WTC11 (cell line): Measurements from ENCODE around the gene NETO2. TPM values are rescaled to one million over a fixed set of nuclear protein-coding genes. Genes with fewer than 3 reads are reported as not detected.

ENCODE experiments used
- ATAC-seq: fragments of 200-7000 bp; cut with Tn5 transposase; 2 replicates; pipeline ENCODE4 v1.10.0; 2021; ENCODE audit warnings: mild to moderate bottlenecking, moderate library complexity
- CTCF ChIA-PET: fragments of 300-600 bp; sonication (Branson Sonifier 250); formaldehyde crosslinking; loops from one replicate; lab custom pipeline; 2021; ENCODE audit warnings: antibody characterized with exemption; lab: Charles Lee
- POLR2A ChIA-PET: fragments of 350-600 bp; sonication (Branson Sonifier 250); formaldehyde crosslinking; loops from one replicate; lab custom pipeline; 2021; ENCODE audit warnings: antibody characterized with exemption; lab: Charles Lee
- DNase-seq: peaks from one replicate; pipeline ENCODE4 v3.0.0; 2021; ENCODE audit warnings: low spot score
- H3K27ac Mint-ChIP-seq: 2 replicates; pipeline ENCODE4 v1.8.0; 2021; ENCODE audit warnings: mixed read lengths
- H3K27me3 Mint-ChIP-seq: 2 replicates; pipeline ENCODE4 v1.8.0; 2021; ENCODE audit warnings: low read depth, mild to moderate bottlenecking, moderate library complexity, mixed read lengths
- H3K36me3 Mint-ChIP-seq: 2 replicates; pipeline ENCODE4 v1.8.0; 2021; ENCODE audit warnings: mixed read lengths
- H3K4me1 Mint-ChIP-seq: 2 replicates; pipeline ENCODE4 v1.8.0; 2022; ENCODE audit warnings: mixed read lengths
- H3K4me3 Mint-ChIP-seq: 2 replicates; pipeline ENCODE4 v1.8.0; 2021; ENCODE audit warnings: mild to moderate bottlenecking, moderate library complexity, mixed read lengths
- H3K9me3 Mint-ChIP-seq: 2 replicates; pipeline ENCODE4 v1.8.0; 2021; ENCODE audit warnings: mixed read lengths
- AR ChIP-seq: fragments of 250-450 bp; sonication (Bioruptor Pico); IDR thresholded peaks from 2 replicates; pipeline ENCODE4 v1.9.0; 2021; ENCODE audit warnings: mild to moderate bottlenecking
- ATF3 ChIP-seq: sonication (generic); formaldehyde crosslinking; conservative IDR thresholded peaks from 2 replicates; pipeline ENCODE4 v1.8.1; 2022; ENCODE audit warnings: mild to moderate bottlenecking, missing genetic modification reagents
- CDX4 ChIP-seq: fragments of 250-450 bp; sonication (Bioruptor Pico); IDR thresholded peaks from 2 replicates; pipeline ENCODE4 v1.9.0; 2021; ENCODE audit warnings: moderate library complexity, mild to moderate bottlenecking, inconsistent platforms, borderline replicate concordance
- ESRRA ChIP-seq: sonication (generic); formaldehyde crosslinking; IDR thresholded peaks from 2 replicates; pipeline ENCODE4 v1.8.1; 2022; ENCODE audit warnings: mild to moderate bottlenecking, missing genetic modification reagents, borderline replicate concordance
- ETV6 ChIP-seq: sonication (generic); formaldehyde crosslinking; IDR thresholded peaks from 2 replicates; pipeline ENCODE4 v1.8.1; 2022; ENCODE audit warnings: mild to moderate bottlenecking, missing genetic modification reagents
- FOXK1 ChIP-seq: sonication (generic); formaldehyde crosslinking; IDR thresholded peaks from 2 replicates; pipeline ENCODE4 v1.8.0; 2022; ENCODE audit warnings: mild to moderate bottlenecking, moderate library complexity, missing genetic modification reagents
- GRHL2 ChIP-seq: fragments of 250-450 bp; sonication (Bioruptor Pico); IDR thresholded peaks from 2 replicates; pipeline ENCODE4 v1.8.0; 2022; ENCODE audit warnings: mild to moderate bottlenecking, moderate library complexity; ENCODE audit not compliant: insufficient replicate concordance, severe bottlenecking
- GTF2I ChIP-seq: fragments of 250-450 bp; sonication (Bioruptor Pico); conservative IDR thresholded peaks from 2 replicates; pipeline ENCODE4 v1.4.0; 2021; ENCODE audit warnings: mild to moderate bottlenecking
- HMGXB4 ChIP-seq: sonication (generic); formaldehyde crosslinking; IDR thresholded peaks from 2 replicates; pipeline ENCODE4 v1.8.1; 2023; ENCODE audit warnings: mild to moderate bottlenecking, moderate library complexity, missing genetic modification reagents
- IRF2 ChIP-seq: sonication (generic); formaldehyde crosslinking; IDR thresholded peaks from 2 replicates; pipeline ENCODE4 v1.8.0; 2022; ENCODE audit warnings: low read depth, missing genetic modification reagents, borderline replicate concordance
- JAZF1 ChIP-seq: fragments of 250-450 bp; sonication (Bioruptor Pico); IDR thresholded peaks from 2 replicates; pipeline ENCODE4 v1.9.0; 2021; ENCODE audit warnings: moderate library complexity, mild to moderate bottlenecking, inconsistent platforms
- JUN ChIP-seq: sonication (generic); formaldehyde crosslinking; IDR thresholded peaks from 2 replicates; pipeline ENCODE4 v1.8.0; 2023; ENCODE audit warnings: mild to moderate bottlenecking, missing genetic modification reagents
- PREB ChIP-seq: sonication (generic); formaldehyde crosslinking; IDR thresholded peaks from 2 replicates; pipeline ENCODE4 v1.8.1; 2022; ENCODE audit warnings: mild to moderate bottlenecking, missing genetic modification reagents, moderate library complexity, borderline replicate concordance
- SMAD4 ChIP-seq: sonication (generic); formaldehyde crosslinking; IDR thresholded peaks from 2 replicates; pipeline ENCODE4 v1.8.0; 2022; ENCODE audit warnings: mild to moderate bottlenecking, missing genetic modification reagents
- SP1 ChIP-seq: sonication (generic); formaldehyde crosslinking; conservative IDR thresholded peaks from 2 replicates; pipeline ENCODE4 v1.8.1; 2022; ENCODE audit warnings: missing genetic modification reagents
- TP53 ChIP-seq: sonication (generic); formaldehyde crosslinking; IDR thresholded peaks from 2 replicates; pipeline ENCODE4 v1.8.1; 2023; ENCODE audit warnings: mild to moderate bottlenecking, missing genetic modification reagents
- USF2 ChIP-seq: sonication (generic); formaldehyde crosslinking; IDR thresholded peaks from 2 replicates; pipeline ENCODE4 v1.8.1; 2023; ENCODE audit warnings: mild to moderate bottlenecking, missing genetic modification reagents, moderate library complexity
- ZBTB21 ChIP-seq: sonication (generic); formaldehyde crosslinking; IDR thresholded peaks from 2 replicates; pipeline ENCODE4 v1.8.1; 2023; ENCODE audit warnings: mild to moderate bottlenecking, missing genetic modification reagents, borderline replicate concordance
- ZNF423 ChIP-seq: fragments of 250-450 bp; sonication (Bioruptor Pico); IDR thresholded peaks from 2 replicates; pipeline ENCODE4 v2.1.2; 2022; ENCODE audit warnings: mild to moderate bottlenecking, moderate library complexity
- ZNF512 ChIP-seq: sonication (generic); formaldehyde crosslinking; IDR thresholded peaks from 2 replicates; pipeline ENCODE4 v1.8.1; 2022; ENCODE audit warnings: missing genetic modification reagents, borderline replicate concordance
- ZNF671 ChIP-seq: fragments of 250-450 bp; sonication (Bioruptor Pico); IDR thresholded peaks from 2 replicates; pipeline ENCODE4 v1.8.0; 2021; ENCODE audit warnings: mild to moderate bottlenecking
- total RNA-seq: library from RNA; stranded (reverse); gene quantifications from 3 replicates; pipeline ENCODE4 v1.2.3, GENCODE V29; 2021
- TF ChIP-seq, protein P1 (sequence below): fragments of 250-450 bp; sonication (Bioruptor Pico); conservative IDR thresholded peaks from 2 replicates; pipeline ENCODE4 v1.9.0; 2021; ENCODE audit warnings: mild to moderate bottlenecking
- TF ChIP-seq, protein P2 (sequence below): sonication (generic); formaldehyde crosslinking; IDR thresholded peaks from 2 replicates; pipeline ENCODE4 v1.8.1; 2022; ENCODE audit warnings: low read depth, mild to moderate bottlenecking, moderate library complexity, missing genetic modification reagents, borderline replicate concordance

The NETO2 gene
- total RNA-seq, 1 experiment from 2014 or later: 21.8 TPM

- H3K27ac Mint-ChIP-seq: no peak overlapping the region
- no peak overlapping the region for H3K4me3 Mint-ChIP-seq
- H3K9me3 Mint-ChIP-seq: peaks cover 16% of the 10 kb centered on the region
- POLR2A ChIA-PET: interaction anchor here (0.9 kb wide), 1 partner anchor 13 kb away, joined by 3 read pairs; no protein-coding TSS in a partner anchor
- no peaks in the 10 kb centered on the region for H3K36me3 Mint-ChIP-seq
- CTCF ChIA-PET: interaction anchor here (0.8 to 2.7 kb wide), 9 partner anchors 8 to 1104 kb away, joined by 3 to 10 read pairs (median 4); no protein-coding TSS in a partner anchor
- H3K4me1 Mint-ChIP-seq: no peaks in the 10 kb centered on the region
- DNase-seq (no peak), ATAC-seq (no peak)
- H3K27me3 Mint-ChIP-seq: no peaks in the 10 kb centered on the region
- TF ChIP-seq ZNF423 (no peak), IRF2 (CRISPR knock-in tag) (no peak), USF2 (CRISPR knock-in tag) (no peak), GRHL2 (no peak), ESRRA (CRISPR knock-in tag) (no peak), AR (CRISPR knock-in tag) (no peak), SMAD4 (CRISPR knock-in tag) (no peak), ZNF671 (no peak), ATF3 (CRISPR knock-in tag) (no peak), FOXK1 (CRISPR knock-in tag) (no peak), HMGXB4 (CRISPR knock-in tag) (no peak), ZBTB21 (CRISPR knock-in tag) (no peak), ETV6 (CRISPR knock-in tag) (no peak)
- TF ChIP-seq, protein P1, sequence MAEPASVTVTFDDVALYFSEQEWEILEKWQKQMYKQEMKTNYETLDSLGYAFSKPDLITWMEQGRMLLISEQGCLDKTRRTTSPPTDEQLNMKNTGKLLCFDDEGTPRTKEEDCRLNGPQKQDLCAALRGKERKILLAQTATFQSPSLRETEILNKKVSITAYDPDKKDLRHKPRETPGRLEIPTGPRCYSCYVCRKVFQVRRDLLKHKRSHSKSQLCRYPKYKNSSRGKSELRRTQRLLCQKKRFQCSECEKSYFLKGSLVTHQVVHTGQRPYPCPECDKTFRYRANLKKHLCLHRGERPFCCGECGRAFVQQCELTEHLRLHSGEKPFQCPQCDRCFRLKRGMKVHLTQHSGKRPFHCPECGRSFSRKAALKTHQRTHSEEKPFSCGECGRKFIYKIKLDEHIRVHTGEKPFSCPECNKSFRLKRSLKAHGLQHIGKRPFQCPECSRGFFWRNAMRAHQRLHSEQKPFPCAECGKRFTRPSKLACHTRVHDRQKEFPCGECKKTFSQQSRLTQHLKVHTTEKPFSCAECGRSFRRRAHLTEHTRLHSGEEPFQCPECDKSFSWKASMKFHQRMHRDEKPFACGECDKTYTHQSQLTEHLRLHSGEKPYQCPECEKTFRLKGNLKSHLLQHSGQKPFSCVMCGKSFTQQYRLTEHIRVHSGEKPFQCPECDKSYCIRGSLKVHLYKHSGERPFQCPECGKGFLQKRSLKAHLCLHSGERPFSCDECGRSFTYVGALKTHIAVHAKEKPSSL (CRISPR knock-in tag): no peak
Measured at GRCh38 chr16:47060596-47060995, 83.1 kb downstream of the NETO2 start.

DNA sequence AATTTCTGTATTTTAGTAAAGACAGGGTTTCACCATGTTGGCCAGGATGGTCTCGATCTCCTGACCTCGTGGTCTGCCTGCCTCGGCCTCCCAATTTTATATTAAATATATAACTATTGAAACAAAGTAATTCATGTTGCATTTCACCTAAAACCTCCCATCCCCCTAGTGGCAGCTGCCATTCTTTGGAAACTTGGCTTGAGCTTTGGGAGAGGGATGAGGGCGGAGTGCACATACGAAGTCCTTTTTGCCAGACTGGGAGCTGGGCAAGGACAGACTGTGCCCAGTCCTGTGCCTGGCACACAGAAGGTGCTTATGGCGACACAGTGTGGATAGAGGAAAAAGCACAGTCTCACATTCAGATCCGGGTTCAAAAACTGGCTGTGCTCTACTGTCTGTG, 83.8 kb downstream of the NETO2 start:
- H3K27ac Mint-ChIP-seq: no peak overlapping the region
- ATAC-seq (no peak), DNase-seq (no peak)
- H3K36me3 Mint-ChIP-seq: no peaks in the 10 kb centered on the region
- no peaks in the 10 kb centered on the region for H3K4me1 Mint-ChIP-seq
- ChIA-PET CTCF (interaction anchor here (0.5 to 2.7 kb wide), 10 partner anchors 9 to 1105 kb away, joined by 3 to 10 read pairs (median 4); partner anchors contain the start of gene NETO2), POLR2A (no interaction called here)
- no peaks in the 10 kb centered on the region for H3K27me3 Mint-ChIP-seq
- TF ChIP-seq CDX4 (CRISPR knock-in tag) (no peak), SP1 (CRISPR knock-in tag) (no peak), JUN (CRISPR knock-in tag) (no peak), PREB (CRISPR knock-in tag) (no peak), TP53 (no peak), JAZF1 (CRISPR knock-in tag) (no peak), ZNF512 (CRISPR knock-in tag) (no peak), GTF2I (CRISPR knock-in tag) (no peak)
- TF ChIP-seq, protein P2, sequence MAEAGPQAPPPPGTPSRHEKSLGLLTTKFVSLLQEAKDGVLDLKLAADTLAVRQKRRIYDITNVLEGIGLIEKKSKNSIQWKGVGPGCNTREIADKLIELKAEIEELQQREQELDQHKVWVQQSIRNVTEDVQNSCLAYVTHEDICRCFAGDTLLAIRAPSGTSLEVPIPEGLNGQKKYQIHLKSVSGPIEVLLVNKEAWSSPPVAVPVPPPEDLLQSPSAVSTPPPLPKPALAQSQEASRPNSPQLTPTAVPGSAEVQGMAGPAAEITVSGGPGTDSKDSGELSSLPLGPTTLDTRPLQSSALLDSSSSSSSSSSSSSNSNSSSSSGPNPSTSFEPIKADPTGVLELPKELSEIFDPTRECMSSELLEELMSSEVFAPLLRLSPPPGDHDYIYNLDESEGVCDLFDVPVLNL (CRISPR knock-in tag): no peak
- peaks cover 16% of the 10 kb centered on the region for H3K9me3 Mint-ChIP-seq
- H3K4me3 Mint-ChIP-seq: no peak overlapping the region
